GM12878 (cell line): ENCODE results near the gene SNTA1. TPM values are rescaled to one million over a fixed set of nuclear protein-coding genes. Genes with fewer than 3 reads are reported as not detected.

Source experiments
- ATAC-seq: fragments of 200-7000 bp; cut with Tn5 transposase; 3 replicates; pipeline ENCODE4 v1.9.1; 2020; ENCODE audit warnings: mild to moderate bottlenecking, moderate library complexity
- BruUV-seq: library from RNA; stranded (reverse); fragments of 400-500 nt; replicated peaks from 2 replicates; lab custom pipeline; 2021; lab: Mats Ljungman, UMichigan
- CTCF ChIA-PET: fragments of 300-600 bp; sonication (Branson Sonifier 250); formaldehyde crosslinking; extraction: SDS; loops from one replicate; lab custom pipeline; 2021; ENCODE audit warnings: inconsistent platforms; lab: Yijun Ruan, JAX
- POLR2A ChIA-PET: fragments of 350-600 bp; formaldehyde crosslinking; extraction: SDS; loops from one replicate; lab custom pipeline; 2021; ENCODE audit warnings: inconsistent platforms; lab: Charles Lee
- RAD21 ChIA-PET: fragments of 300-600 bp; sonication (Branson Sonifier 250); formaldehyde crosslinking; loops from one replicate; lab custom pipeline; 2023; ENCODE audit warnings: antibody characterized with exemption; ENCODE audit not compliant: unreplicated experiment; lab: Charles Lee
- SMC1A ChIA-PET: fragments of 300-600 bp; sonication (Branson Sonifier 250); formaldehyde crosslinking; loops from one replicate; lab custom pipeline; 2023; ENCODE audit not compliant: unreplicated experiment, uncharacterized antibody; lab: Charles Lee
- DNase-seq: peaks from one replicate; pipeline ENCODE4 v3.0.0-alpha.2; 2011; ENCODE audit warnings: low read depth, low spot score
- FAIRE-seq: peaks from 3 replicates; lab custom pipeline; 2011; peaks lifted over from hg19 to GRCh38; lab: Jason Lieb, UNC
- H2AFZ ChIP-seq: 2 replicates; pipeline ENCODE4 v1.6.0; 2011; ENCODE audit warnings: low read depth, low read length, control low read depth; ENCODE audit not compliant: control insufficient read depth
- H3K27ac ChIP-seq: 2 replicates; pipeline ENCODE4 v1.5.1; 2011; ENCODE audit warnings: control low read depth; ENCODE audit not compliant: control insufficient read depth, insufficient read depth
- H3K27me3 ChIP-seq, 2 experiments: replicated peaks in 1 of 2; 2 replicates each; pipeline versions ENCODE4 v1.6.0 to v1.6.1; 2011; ENCODE audit warnings: low read length in 1 of 2; ENCODE audit not compliant: control insufficient read depth in 2 of 2, insufficient read depth in 2 of 2
- H3K36me3 ChIP-seq, 2 experiments: 2 replicates each; pipeline ENCODE4 v1.5.1; 2011; ENCODE audit warnings: low read length in 1 of 2; ENCODE audit not compliant: control insufficient read depth in 2 of 2, insufficient read depth in 2 of 2
- H3K4me1 ChIP-seq: 2 replicates; pipeline ENCODE4 v1.6.1; 2011; ENCODE audit warnings: mild to moderate bottlenecking, low read length, moderate library complexity, mixed read lengths; ENCODE audit not compliant: control insufficient read depth, insufficient read depth
- H3K4me2 ChIP-seq: 2 replicates; pipeline ENCODE4 v1.6.0; 2011; ENCODE audit warnings: control low read depth; ENCODE audit not compliant: control insufficient read depth, insufficient read depth
- H3K4me3 ChIP-seq: fragments of 200-600 bp; sonication (generic); 2 replicates; pipeline ENCODE4 v1.5.1; 2016
- H3K79me2 ChIP-seq: 2 replicates; pipeline ENCODE4 v1.6.0; 2011; ENCODE audit warnings: low read length; ENCODE audit not compliant: control insufficient read depth, insufficient read depth
- H3K9ac ChIP-seq: 2 replicates; pipeline ENCODE4 v1.8.0; 2011; ENCODE audit warnings: low read length, control low read depth, mixed read lengths; ENCODE audit not compliant: control insufficient read depth, insufficient read depth
- H3K9me3 ChIP-seq: replicated peaks from 3 replicates; pipeline ENCODE4 v1.5.1; 2011; ENCODE audit warnings: mild to moderate bottlenecking, low read length; ENCODE audit not compliant: control insufficient read depth, insufficient read depth
- H4K20me1 ChIP-seq: 2 replicates; pipeline ENCODE4 v1.6.0; 2011; ENCODE audit not compliant: control insufficient read depth, insufficient read depth
- ASH2L ChIP-seq: fragments of 300-600, 200-600 bp; sonication (generic); IDR thresholded peaks from 2 replicates; pipeline ENCODE4 v1.6.1; 2017; ENCODE audit warnings: low read depth, mild to moderate bottlenecking, borderline replicate concordance
- CEBPB ChIP-seq, 2 experiments: fragments of 150-350 bp in 1 of 2; IDR thresholded peaks; 2 replicates each; pipeline ENCODE4 v1.6.1; 2012 to 2014; ENCODE audit warnings: low read depth in 2 of 2, low read length in 2 of 2, borderline replicate concordance in 1 of 2, inconsistent platforms in 1 of 2
- CHD4 ChIP-seq: fragments of 200-600 bp; sonication (generic); IDR thresholded peaks from 2 replicates; pipeline ENCODE4 v1.6.1; 2016; ENCODE audit warnings: mild to moderate bottlenecking
- EGR1 ChIP-seq, 2 experiments: IDR thresholded peaks; 1 replicate in 1 of 2; 2 replicates in 1 of 2; pipeline ENCODE4 v1.6.1; 2011 to 2012; ENCODE audit warnings: low read depth in 2 of 2, low read length in 2 of 2, borderline replicate concordance in 1 of 2, mild to moderate bottlenecking in 1 of 2, moderate library complexity in 1 of 2
- EZH2 ChIP-seq: IDR thresholded peaks from 2 replicates; pipeline ENCODE4 v1.6.1; 2012; ENCODE audit warnings: low read depth, mild to moderate bottlenecking, control low read depth, inconsistent platforms, low read length, borderline replicate concordance; ENCODE audit not compliant: control insufficient read depth
- LARP7 ChIP-seq: fragments of 450-650 bp; IDR thresholded peaks from 2 replicates; pipeline ENCODE4 v1.6.1; 2017; ENCODE audit warnings: mild to moderate bottlenecking
- MYB ChIP-seq: fragments of 150-350 bp; IDR thresholded peaks from 2 replicates; pipeline ENCODE4 v1.6.1; 2014; ENCODE audit warnings: mild to moderate bottlenecking, low read depth, low read length, borderline replicate concordance
- NR2C1 ChIP-seq: fragments of 450-650 bp; IDR thresholded peaks from 2 replicates; pipeline ENCODE4 v1.6.1; 2017; ENCODE audit warnings: antibody characterized with exemption, mild to moderate bottlenecking, moderate library complexity
- WGBS: methylation state at CpG from one replicate; pipeline ENCODE4 v1.1.6; 2016; ENCODE audit warnings: low lambda C conversion rate; ENCODE audit not compliant: insufficient replicate concordance, insufficient coverage; ENCODE audit errors: missing lambda C conversion rate; 5-methylcytosine and 5-hydroxymethylcytosine counted together
- in situ Hi-C: fragments of 300-500 bp; cut with MboI; formaldehyde crosslinking; loops from 9 replicates; pipeline ENCODE4 v1.14.3; 2018; ENCODE audit warnings: mixed read lengths
- intact Hi-C: fragments of 100-400 bp; cut with micrococcal nuclease; formaldehyde crosslinking; loops from one replicate; pipeline ENCODE4 v1.14.2; 2022; ENCODE audit not compliant: unreplicated experiment
- polyA plus RNA-seq, 11 experiments: library from polyadenylated mRNA; depleted of rRNA in 4 of 11; unstranded in 6 of 11; stranded (reverse) in 5 of 11; fragments of >200 nt; fragmentation: Nextera tagmentation in 4 of 11; fragmentation: Illumina TruSeq in 1 of 11; extraction: Ambion mirVana in 4 of 11; extraction: Trizol in 1 of 11; gene quantifications; 1 replicate in 1 of 11; 2 replicates in 10 of 11; pipeline versions ENCODE4 v1.2.1 to v1.2.3, GENCODE V29; 2011 to 2016; ENCODE audit warnings: inconsistent platforms in 2 of 11, missing spikeins in 2 of 11, low read depth in 1 of 11
- total RNA-seq, 4 experiments: library from RNA; depleted of rRNA in 3 of 4; stranded (reverse); fragments of >200 nt in 3 of 4; fragmentation: Illumina TruSeq in 1 of 4; extraction: Trizol in 1 of 4; gene quantifications; 2 replicates each; pipeline versions ENCODE4 v1.2.1 to v1.2.3, GENCODE V29; 2013 to 2021
- TF ChIP-seq, protein P1 (sequence below): fragments of 450-650 bp; IDR thresholded peaks from 2 replicates; pipeline ENCODE4 v1.6.1; 2018; ENCODE audit warnings: mild to moderate bottlenecking, low read depth, moderate library complexity; ENCODE audit not compliant: partially characterized antibody
- TF ChIP-seq, protein P2 (sequence below): fragments of 450-650 bp; formaldehyde crosslinking; IDR thresholded peaks from 2 replicates; pipeline ENCODE4 v1.5.0; 2022; ENCODE audit warnings: mild to moderate bottlenecking, missing genetic modification characterization
- TF ChIP-seq, protein P3 (sequence below): fragments of 450-650 bp; IDR thresholded peaks from 2 replicates; pipeline ENCODE4 v1.6.1; 2016; ENCODE audit warnings: mild to moderate bottlenecking, moderate library complexity, borderline replicate concordance
- TF ChIP-seq, protein P4 (sequence below): IDR thresholded peaks from 2 replicates; pipeline ENCODE4 v1.6.1; 2012; ENCODE audit warnings: low read depth, low read length, improper control_type of control experiment

The SNTA1 gene
- total and polyA plus RNA-seq, 10 of the 15 experiments (the other 5 are each of a cell fraction or from before 2014, with no cell fraction given), result 0.26 to 5.1 (median 1.8) TPM

DNA sequence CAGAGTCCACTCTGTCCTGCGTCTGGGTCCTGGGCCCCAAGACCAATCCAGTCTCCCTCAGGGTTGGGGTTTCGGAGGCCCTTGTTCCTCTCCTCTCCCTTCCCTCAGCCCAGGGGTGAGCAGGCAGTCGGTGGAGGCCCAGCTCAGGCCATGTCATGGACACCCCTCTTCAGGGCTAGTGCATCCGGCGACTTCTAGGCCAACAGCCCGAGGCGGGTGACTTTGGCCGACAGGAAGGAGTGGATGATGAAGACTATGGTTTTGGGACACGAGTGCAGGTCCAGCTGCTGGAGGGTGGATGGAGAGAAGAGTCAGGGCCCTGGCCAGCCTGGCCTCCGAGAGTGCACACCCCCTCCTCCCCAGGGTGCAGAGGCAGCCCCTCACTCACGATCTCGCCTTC, 35.2 kb downstream of the SNTA1 start (continued):
- TF ChIP-seq CHD4 (no peak), MYB (no peak), LARP7 (no peak)
- TF ChIP-seq, protein P1, sequence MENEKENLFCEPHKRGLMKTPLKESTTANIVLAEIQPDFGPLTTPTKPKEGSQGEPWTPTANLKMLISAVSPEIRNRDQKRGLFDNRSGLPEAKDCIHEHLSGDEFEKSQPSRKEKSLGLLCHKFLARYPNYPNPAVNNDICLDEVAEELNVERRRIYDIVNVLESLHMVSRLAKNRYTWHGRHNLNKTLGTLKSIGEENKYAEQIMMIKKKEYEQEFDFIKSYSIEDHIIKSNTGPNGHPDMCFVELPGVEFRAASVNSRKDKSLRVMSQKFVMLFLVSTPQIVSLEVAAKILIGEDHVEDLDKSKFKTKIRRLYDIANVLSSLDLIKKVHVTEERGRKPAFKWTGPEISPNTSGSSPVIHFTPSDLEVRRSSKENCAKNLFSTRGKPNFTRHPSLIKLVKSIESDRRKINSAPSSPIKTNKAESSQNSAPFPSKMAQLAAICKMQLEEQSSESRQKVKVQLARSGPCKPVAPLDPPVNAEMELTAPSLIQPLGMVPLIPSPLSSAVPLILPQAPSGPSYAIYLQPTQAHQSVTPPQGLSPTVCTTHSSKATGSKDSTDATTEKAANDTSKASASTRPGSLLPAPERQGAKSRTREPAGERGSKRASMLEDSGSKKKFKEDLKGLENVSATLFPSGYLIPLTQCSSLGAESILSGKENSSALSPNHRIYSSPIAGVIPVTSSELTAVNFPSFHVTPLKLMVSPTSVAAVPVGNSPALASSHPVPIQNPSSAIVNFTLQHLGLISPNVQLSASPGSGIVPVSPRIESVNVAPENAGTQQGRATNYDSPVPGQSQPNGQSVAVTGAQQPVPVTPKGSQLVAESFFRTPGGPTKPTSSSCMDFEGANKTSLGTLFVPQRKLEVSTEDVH, result no peak

DNA sequence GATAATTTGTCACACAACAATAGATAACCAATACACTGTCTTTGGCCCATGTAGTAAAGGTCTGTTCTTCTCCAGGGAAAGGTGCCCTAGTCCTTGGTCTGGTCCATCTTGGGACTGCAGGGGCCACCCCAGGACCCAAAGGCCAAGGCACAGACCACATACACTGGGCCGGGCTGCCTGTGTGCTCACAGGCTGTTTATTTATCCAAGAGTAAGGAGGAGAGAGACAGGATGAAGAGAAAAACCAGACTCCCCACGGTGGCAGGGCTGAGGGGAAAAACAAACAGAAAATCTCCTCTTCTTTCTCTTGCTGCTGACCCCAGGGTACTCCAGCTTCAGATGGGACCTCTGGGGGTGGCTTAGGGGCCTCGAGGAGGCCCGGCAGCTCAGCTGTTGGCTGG, 35.8 kb downstream of the SNTA1 start:
- Histone ChIP-seq H3K4me3 (no peak overlapping the region), H2AFZ (no peak overlapping the region), H3K27ac (no peak overlapping the region), H3K27me3 (no peaks in the 10 kb centered on the region), H3K79me2 (no peaks in the 10 kb centered on the region), H3K4me1 (peaks cover 9% of the 10 kb centered on the region), H4K20me1 (no peaks in the 10 kb centered on the region), H3K9ac (no peak overlapping the region), H3K36me3 (no peaks in the 10 kb centered on the region; a peak in 1 of 4 replicates), H3K4me2 (no peak overlapping the region), H3K9me3 (no peaks in the 10 kb centered on the region; the same call in 2 of the 3 replicates)
- CTCF ChIA-PET, result no interaction called here
- BruUV-seq, result no TSS peak
- SMC1A ChIA-PET, result interaction anchor here (1.4 kb wide), 1 partner anchor 12 kb away, joined by 3 read pairs; no protein-coding TSS in a partner anchor
- no peak for DNase-seq
- intact Hi-C loops (no loop called here), in situ Hi-C loops (no loop called here)
- FAIRE-seq, result no peak
- RAD21 ChIA-PET, result no interaction called here
- WGBS, result 92% methylated on average over 4 of the region's 4 CpGs
- ATAC-seq, result no peak
- POLR2A ChIA-PET, result no interaction called here
- TF ChIP-seq ASH2L, result no peak
- TF ChIP-seq NR2C1, result no peak
- TF ChIP-seq, protein P2, sequence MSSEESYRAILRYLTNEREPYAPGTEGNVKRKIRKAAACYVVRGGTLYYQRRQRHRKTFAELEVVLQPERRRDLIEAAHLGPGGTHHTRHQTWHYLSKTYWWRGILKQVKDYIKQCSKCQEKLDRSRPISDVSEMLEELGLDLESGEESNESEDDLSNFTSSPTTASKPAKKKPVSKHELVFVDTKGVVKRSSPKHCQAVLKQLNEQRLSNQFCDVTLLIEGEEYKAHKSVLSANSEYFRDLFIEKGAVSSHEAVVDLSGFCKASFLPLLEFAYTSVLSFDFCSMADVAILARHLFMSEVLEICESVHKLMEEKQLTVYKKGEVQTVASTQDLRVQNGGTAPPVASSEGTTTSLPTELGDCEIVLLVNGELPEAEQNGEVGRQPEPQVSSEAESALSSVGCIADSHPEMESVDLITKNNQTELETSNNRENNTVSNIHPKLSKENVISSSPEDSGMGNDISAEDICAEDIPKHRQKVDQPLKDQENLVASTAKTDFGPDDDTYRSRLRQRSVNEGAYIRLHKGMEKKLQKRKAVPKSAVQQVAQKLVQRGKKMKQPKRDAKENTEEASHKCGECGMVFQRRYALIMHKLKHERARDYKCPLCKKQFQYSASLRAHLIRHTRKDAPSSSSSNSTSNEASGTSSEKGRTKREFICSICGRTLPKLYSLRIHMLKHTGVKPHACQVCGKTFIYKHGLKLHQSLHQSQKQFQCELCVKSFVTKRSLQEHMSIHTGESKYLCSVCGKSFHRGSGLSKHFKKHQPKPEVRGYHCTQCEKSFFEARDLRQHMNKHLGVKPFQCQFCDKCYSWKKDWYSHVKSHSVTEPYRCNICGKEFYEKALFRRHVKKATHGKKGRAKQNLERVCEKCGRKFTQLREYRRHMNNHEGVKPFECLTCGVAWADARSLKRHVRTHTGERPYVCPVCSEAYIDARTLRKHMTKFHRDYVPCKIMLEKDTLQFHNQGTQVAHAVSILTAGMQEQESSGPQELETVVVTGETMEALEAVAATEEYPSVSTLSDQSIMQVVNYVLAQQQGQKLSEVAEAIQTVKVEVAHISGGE (CRISPR knock-in tag), result no peak
- TF ChIP-seq EZH2, result no peak
- no peak for TF ChIP-seq CEBPB (IDR thresholded peaks at IDR 0.05; ENCODE audit: borderline replicate concordance in 1 of 2, low read depth in 2 of 2, low read length in 2 of 2)
- TF ChIP-seq, protein P3, sequence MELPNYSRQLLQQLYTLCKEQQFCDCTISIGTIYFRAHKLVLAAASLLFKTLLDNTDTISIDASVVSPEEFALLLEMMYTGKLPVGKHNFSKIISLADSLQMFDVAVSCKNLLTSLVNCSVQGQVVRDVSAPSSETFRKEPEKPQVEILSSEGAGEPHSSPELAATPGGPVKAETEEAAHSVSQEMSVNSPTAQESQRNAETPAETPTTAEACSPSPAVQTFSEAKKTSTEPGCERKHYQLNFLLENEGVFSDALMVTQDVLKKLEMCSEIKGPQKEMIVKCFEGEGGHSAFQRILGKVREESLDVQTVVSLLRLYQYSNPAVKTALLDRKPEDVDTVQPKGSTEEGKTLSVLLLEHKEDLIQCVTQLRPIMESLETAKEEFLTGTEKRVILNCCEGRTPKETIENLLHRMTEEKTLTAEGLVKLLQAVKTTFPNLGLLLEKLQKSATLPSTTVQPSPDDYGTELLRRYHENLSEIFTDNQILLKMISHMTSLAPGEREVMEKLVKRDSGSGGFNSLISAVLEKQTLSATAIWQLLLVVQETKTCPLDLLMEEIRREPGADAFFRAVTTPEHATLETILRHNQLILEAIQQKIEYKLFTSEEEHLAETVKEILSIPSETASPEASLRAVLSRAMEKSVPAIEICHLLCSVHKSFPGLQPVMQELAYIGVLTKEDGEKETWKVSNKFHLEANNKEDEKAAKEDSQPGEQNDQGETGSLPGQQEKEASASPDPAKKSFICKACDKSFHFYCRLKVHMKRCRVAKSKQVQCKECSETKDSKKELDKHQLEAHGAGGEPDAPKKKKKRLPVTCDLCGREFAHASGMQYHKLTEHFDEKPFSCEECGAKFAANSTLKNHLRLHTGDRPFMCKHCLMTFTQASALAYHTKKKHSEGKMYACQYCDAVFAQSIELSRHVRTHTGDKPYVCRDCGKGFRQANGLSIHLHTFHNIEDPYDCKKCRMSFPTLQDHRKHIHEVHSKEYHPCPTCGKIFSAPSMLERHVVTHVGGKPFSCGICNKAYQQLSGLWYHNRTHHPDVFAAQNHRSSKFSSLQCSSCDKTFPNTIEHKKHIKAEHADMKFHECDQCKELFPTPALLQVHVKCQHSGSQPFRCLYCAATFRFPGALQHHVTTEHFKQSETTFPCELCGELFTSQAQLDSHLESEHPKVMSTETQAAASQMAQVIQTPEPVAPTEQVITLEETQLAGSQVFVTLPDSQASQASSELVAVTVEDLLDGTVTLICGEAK, result no peak
- TF ChIP-seq EGR1 (IDR thresholded peaks at IDR 0.05; ENCODE audit: borderline replicate concordance in 1 of 2, low read depth in 2 of 2, low read length in 2 of 2), result no peak
- TF ChIP-seq, protein P4, sequence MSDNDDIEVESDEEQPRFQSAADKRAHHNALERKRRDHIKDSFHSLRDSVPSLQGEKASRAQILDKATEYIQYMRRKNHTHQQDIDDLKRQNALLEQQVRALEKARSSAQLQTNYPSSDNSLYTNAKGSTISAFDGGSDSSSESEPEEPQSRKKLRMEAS, result no peak
